Rectal smooth muscle tissue (tissue), 1 donor: Measurements from ENCODE around the gene HLF.

ENCODE experiments used
- H3K27ac ChIP-seq: one replicate; pipeline ENCODE4 v1.7.0; 2013; ENCODE audit warnings: low read depth, low read length, inconsistent platforms
- H3K27me3 ChIP-seq: one replicate; pipeline ENCODE4 v1.7.0; 2013; ENCODE audit warnings: low read length; ENCODE audit not compliant: control insufficient read depth, insufficient read depth
- H3K36me3 ChIP-seq: one replicate; pipeline ENCODE4 v1.7.0; 2013; ENCODE audit warnings: low read length; ENCODE audit not compliant: control insufficient read depth, insufficient read depth
- H3K4me1 ChIP-seq: one replicate; pipeline ENCODE4 v1.7.0; 2013; ENCODE audit warnings: low read length; ENCODE audit not compliant: control insufficient read depth, insufficient read depth
- H3K4me3 ChIP-seq: one replicate; pipeline ENCODE4 v1.7.0; 2013; ENCODE audit warnings: low read length
- H3K9ac ChIP-seq: one replicate; pipeline ENCODE4 v1.7.0; 2013; ENCODE audit warnings: low read length

The HLF gene

DNA sequence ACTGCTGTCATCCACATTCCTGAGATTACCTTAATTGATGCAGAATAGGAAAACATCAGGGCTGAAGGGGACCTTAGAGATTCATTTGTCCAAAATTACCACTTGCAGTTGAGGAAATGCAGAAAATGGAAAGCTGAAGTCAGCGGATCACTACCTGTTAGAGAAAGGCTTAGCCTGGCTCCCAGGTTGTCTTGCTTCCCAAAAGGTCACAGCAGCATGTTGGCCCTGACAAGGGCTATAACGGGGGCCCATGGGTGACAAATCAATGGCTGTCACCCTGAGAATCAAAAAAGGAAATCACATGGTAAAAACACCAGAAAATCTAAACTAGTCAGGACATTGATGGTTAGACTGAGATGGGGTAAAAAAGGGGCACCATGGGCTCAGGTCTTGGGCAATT lies 51.7 kb downstream of the HLF start:
- Histone ChIP-seq H3K4me1 (no peaks in the 10 kb centered on the region), H3K9ac (no peak overlapping the region), H3K36me3 (peaks cover 4% of the 10 kb centered on the region), H3K27ac (no peak overlapping the region), H3K27me3 (no peaks in the 10 kb centered on the region), H3K4me3 (no peak overlapping the region)

GRCh38 chr17:55317284-55317683 lies 52.5 kb downstream of the HLF start:
- no peak overlapping the region for H3K27ac ChIP-seq
- H3K4me1 ChIP-seq: no peaks in the 10 kb centered on the region
- H3K9ac ChIP-seq: no peak overlapping the region
- no peaks in the 10 kb centered on the region for H3K27me3 ChIP-seq
- peaks cover 4% of the 10 kb centered on the region for H3K36me3 ChIP-seq
- H3K4me3 ChIP-seq: no peak overlapping the region

- H3K36me3 ChIP-seq: peaks cover 4% of the 10 kb centered on the region
- no peak overlapping the region for H3K27ac ChIP-seq
- no peak overlapping the region for H3K4me3 ChIP-seq
- no peaks in the 10 kb centered on the region for H3K4me1 ChIP-seq
- no peaks in the 10 kb centered on the region for H3K27me3 ChIP-seq
- H3K9ac ChIP-seq: no peak overlapping the region
Observed at GRCh38 chr17:55318081-55318480, 53.3 kb downstream of the HLF start.

DNA sequence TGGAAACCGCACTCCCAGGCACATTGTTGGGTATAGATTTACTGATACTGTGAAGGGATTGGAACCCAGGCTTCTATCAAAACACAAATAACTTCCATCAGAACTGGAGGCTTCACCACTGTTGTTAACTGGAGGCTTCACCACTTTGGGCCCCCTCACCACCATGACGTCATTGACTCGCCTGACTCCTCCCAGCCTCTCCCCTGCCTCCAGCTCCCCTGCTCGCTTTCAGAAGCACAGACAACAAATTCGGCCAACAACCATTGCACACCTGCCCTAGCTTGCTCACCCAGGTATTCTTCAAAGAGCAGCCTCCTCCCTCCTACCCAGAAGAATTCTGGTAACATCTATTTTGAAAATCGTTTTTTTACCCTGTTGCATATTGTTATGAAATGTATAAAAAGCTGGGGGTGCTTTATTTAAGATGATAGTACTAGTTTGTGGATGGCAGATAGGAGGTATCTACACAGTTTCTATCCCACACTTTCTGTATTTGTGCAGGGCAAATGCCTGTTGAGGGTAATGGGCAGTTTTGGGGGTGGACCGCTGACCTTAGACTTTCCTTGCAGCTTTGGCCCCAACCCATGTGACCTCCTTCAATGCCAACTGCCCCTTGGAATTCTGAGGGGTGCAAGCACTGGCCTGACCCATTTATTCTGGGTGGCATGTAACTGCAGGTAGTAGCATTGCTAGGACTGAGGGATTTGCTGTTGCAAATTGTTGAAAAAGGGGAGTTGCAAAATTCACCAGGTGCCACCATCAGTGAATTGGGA lies 54.1 kb downstream of the HLF start:
- H3K4me1 ChIP-seq: no peaks in the 10 kb centered on the region
- H3K27me3 ChIP-seq: no peaks in the 10 kb centered on the region
- no peak overlapping the region for H3K9ac ChIP-seq
- no peak overlapping the region for H3K27ac ChIP-seq
- peaks cover 4% of the 10 kb centered on the region for H3K36me3 ChIP-seq
- H3K4me3 ChIP-seq: no peak overlapping the region

DNA sequence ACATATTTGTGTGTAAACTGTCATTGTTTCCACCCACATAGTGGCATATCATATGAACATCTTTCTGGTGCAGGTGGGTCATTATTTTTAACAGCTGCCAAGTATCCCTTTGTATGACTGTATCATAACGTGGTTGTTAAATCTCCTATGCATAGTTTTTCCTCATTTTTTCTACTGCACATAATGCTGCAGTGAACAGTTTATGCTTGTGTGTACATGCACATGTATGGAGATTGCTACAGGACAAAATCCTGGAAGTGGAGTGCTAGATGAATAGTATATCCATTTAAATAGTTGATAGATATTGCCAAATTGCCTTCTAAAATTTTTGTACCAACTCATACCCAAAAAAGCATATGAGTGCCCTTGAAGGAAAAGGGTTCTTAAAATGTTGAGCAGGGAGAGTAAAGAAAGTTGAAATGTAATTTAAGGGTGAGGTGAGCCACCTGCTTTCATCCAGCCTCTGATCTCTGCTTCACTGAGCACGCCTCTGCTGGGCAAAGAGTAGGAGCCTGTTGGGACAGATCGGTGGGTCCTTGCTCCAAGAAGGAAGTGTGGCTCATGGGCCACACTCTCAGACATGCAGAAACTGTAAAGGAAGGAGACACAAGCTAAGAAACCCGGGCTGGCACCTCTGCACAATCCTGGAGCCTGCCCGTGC lies 55.3 kb downstream of the HLF start:
- Histone ChIP-seq H3K4me3 (no peak overlapping the region), H3K36me3 (peaks cover 4% of the 10 kb centered on the region)

GRCh38 chr17:55320594-55321426 lies 56.0 kb downstream of the HLF start:
- Histone ChIP-seq H3K4me1 (peaks cover 3% of the 10 kb centered on the region), H3K27me3 (no peaks in the 10 kb centered on the region), H3K4me3 (no peak overlapping the region), H3K9ac (no peak overlapping the region), H3K27ac (no peak overlapping the region), H3K36me3 (peaks cover 4% of the 10 kb centered on the region)

More for the DNA sequence above, 55.3 kb downstream of the HLF start:
- Histone ChIP-seq H3K9ac (no peak overlapping the region), H3K4me1 (no peaks in the 10 kb centered on the region), H3K27ac (no peak overlapping the region), H3K27me3 (no peaks in the 10 kb centered on the region)

DNA sequence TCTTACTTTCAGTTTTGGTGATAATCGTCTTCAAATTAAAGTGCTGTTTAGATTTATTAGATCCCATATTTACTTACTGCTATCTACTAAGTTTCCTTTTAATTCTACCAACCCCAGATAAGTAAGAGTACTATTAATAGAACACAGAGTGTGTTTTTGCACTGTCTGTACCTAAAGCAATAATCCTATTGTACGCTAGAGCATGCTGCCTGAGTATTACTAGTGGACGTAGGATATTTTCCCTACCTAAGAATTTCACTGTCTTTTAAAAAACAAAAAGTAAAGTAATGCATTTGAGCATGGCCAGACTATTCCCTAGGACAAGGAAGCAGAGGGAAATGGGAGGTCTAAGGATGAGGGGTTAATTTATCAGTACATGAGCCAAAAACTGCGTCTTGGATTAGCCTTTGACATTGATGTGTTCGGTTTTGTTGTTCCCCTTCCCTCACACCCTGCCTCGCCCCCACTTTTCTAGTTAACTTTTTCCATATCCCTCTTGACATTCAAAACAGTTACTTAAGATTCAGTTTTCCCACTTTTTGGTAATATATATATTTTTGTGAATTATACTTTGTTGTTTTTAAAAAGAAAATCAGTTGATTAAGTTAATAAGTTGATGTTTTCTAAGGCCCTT lies 56.8 kb downstream of the HLF start:
- Histone ChIP-seq H3K4me3 (no peak overlapping the region), H3K27ac (no peak overlapping the region), H3K27me3 (no peaks in the 10 kb centered on the region), H3K36me3 (peaks cover 4% of the 10 kb centered on the region), H3K4me1 (peaks cover 4% of the 10 kb centered on the region), H3K9ac (no peak overlapping the region)

- Histone ChIP-seq H3K27me3 (no peaks in the 10 kb centered on the region), H3K4me1 (peaks cover 4% of the 10 kb centered on the region), H3K9ac (no peak overlapping the region), H3K27ac (no peak overlapping the region), H3K36me3 (peaks cover 4% of the 10 kb centered on the region), H3K4me3 (no peak overlapping the region)
Observed at GRCh38 chr17:55322453-55322985, 57.8 kb downstream of the HLF start.

GRCh38 chr17:55323518-55324295 lies 58.9 kb downstream of the HLF start:
- no peak overlapping the region for H3K27ac ChIP-seq
- no peaks in the 10 kb centered on the region for H3K36me3 ChIP-seq
- no peak overlapping the region for H3K4me3 ChIP-seq
- H3K9ac ChIP-seq: no peak overlapping the region
- peaks cover 4% of the 10 kb centered on the region for H3K4me1 ChIP-seq
- H3K27me3 ChIP-seq: no peaks in the 10 kb centered on the region

- Histone ChIP-seq H3K4me1 (peaks cover 4% of the 10 kb centered on the region), H3K9ac (no peak overlapping the region)
Observed at GRCh38 chr17:55324296-55324978, 59.7 kb downstream of the HLF start.

GRCh38 chr17:55325406-55325805 lies 60.6 kb downstream of the HLF start:
- Histone ChIP-seq H3K4me3 (no peak overlapping the region), H3K27me3 (no peaks in the 10 kb centered on the region), H3K4me1 (peaks cover 4% of the 10 kb centered on the region), H3K9ac (no peak overlapping the region), H3K27ac (no peak overlapping the region), H3K36me3 (no peaks in the 10 kb centered on the region)

More at GRCh38 chr17:55324296-55324978, 59.7 kb downstream of the HLF start:
- no peak overlapping the region for H3K27ac ChIP-seq
- H3K27me3 ChIP-seq: no peaks in the 10 kb centered on the region
- H3K4me3 ChIP-seq: no peak overlapping the region
- H3K36me3 ChIP-seq: no peaks in the 10 kb centered on the region
